K562 (cell line): ENCODE data around the gene PDZK1IP1. TPM values are rescaled to one million over a fixed set of nuclear protein-coding genes. Genes with fewer than 3 reads are reported as not detected.

ENCODE experiments used
- E2F1 ChIP-seq: sonication (generic); formaldehyde crosslinking; IDR thresholded peaks from 2 replicates; pipeline ENCODE4 v1.8.1; 2023; ENCODE audit warnings: mild to moderate bottlenecking, missing genetic modification reagents, moderate library complexity
- E2F8 ChIP-seq: fragments of 450-650 bp; IDR thresholded peaks from 2 replicates; pipeline ENCODE4 v1.7.1; 2018; ENCODE audit warnings: mild to moderate bottlenecking, low read depth; ENCODE audit not compliant: partially characterized antibody
- FOXO4 ChIP-seq: fragments of 450-650 bp; formaldehyde crosslinking; IDR thresholded peaks from 2 replicates; pipeline ENCODE4 v1.4.0; 2020; ENCODE audit warnings: mild to moderate bottlenecking, moderate library complexity
- GABPB1 ChIP-seq: sonication (generic); formaldehyde crosslinking; IDR thresholded peaks from 2 replicates; pipeline ENCODE4 v1.8.0; 2022; ENCODE audit warnings: mild to moderate bottlenecking, missing genetic modification reagents
- KAT8 ChIP-seq: fragments of 450-650 bp; IDR thresholded peaks from 2 replicates; pipeline ENCODE4 v1.6.1; 2016; ENCODE audit warnings: low read depth, mild to moderate bottlenecking
- NEUROD1 ChIP-seq: fragments of 150-350 bp; IDR thresholded peaks from 2 replicates; pipeline ENCODE4 v1.6.1; 2014; ENCODE audit warnings: borderline replicate concordance, low read length, low read depth; ENCODE audit not compliant: partially characterized antibody
- NFE2L1 ChIP-seq: fragments of 450-650 bp; IDR thresholded peaks from 2 replicates; pipeline ENCODE4 v1.6.1; 2016; ENCODE audit warnings: missing genetic modification characterization, low read depth, mild to moderate bottlenecking, missing compliant biosample characterization, moderate library complexity, borderline replicate concordance
- NR2C1 ChIP-seq, 2 experiments: fragments of 450-650 bp; IDR thresholded peaks; 2 replicates each; pipeline ENCODE4 v1.6.1; 2017; ENCODE audit warnings: mild to moderate bottlenecking in 2 of 2, antibody characterized with exemption in 1 of 2, inconsistent platforms in 1 of 2, missing compliant biosample characterization in 1 of 2, missing genetic modification characterization in 1 of 2
- RBM39 ChIP-seq: fragments of 200-400 bp; formaldehyde crosslinking; optimal IDR thresholded peaks from 2 replicates; pipeline ENCODE3; 2018; ENCODE audit warnings: low read depth, low read length
- SLC30A9 ChIP-seq: fragments of 250-450 bp; sonication (Bioruptor Pico); IDR thresholded peaks from 2 replicates; pipeline ENCODE4 v1.8.0; 2022; ENCODE audit warnings: mild to moderate bottlenecking, moderate library complexity
- SRF ChIP-seq, 2 experiments: fragments of 250-450, 450-650 bp in 1 of 2; sonication (Bioruptor Pico) in 1 of 2; sonication (generic) in 1 of 2; formaldehyde crosslinking; IDR thresholded peaks; 2 replicates each; pipeline versions ENCODE4 v1.5.0 to v1.5.1; 2020 to 2022; ENCODE audit warnings: mild to moderate bottlenecking in 1 of 2, missing genetic modification reagents in 1 of 2
- TBL1XR1 ChIP-seq, 2 experiments: IDR thresholded peaks; 2 replicates each; pipeline ENCODE4 v1.6.1; 2012; ENCODE audit warnings: improper control_type of control experiment in 2 of 2, low read length in 2 of 2, mild to moderate bottlenecking in 1 of 2
- THRAP3 ChIP-seq: fragments of 450-650 bp; IDR thresholded peaks from 2 replicates; pipeline ENCODE4 v1.6.1; 2016; ENCODE audit warnings: mild to moderate bottlenecking, inconsistent platforms, borderline replicate concordance
- TRIM28 ChIP-seq: fragments of 450-650 bp; IDR thresholded peaks from 2 replicates; pipeline ENCODE4 v1.6.1; 2017
- ZBTB17 ChIP-seq: fragments of 450-650 bp; formaldehyde crosslinking; IDR thresholded peaks from 2 replicates; pipeline ENCODE4 v1.4.0; 2020; ENCODE audit warnings: mild to moderate bottlenecking
- ZNF175 ChIP-seq: fragments of 200-800 bp; sonication (Bioruptor generic); IDR thresholded peaks from 2 replicates; pipeline ENCODE4 v1.6.1; 2016; ENCODE audit warnings: low read depth, mild to moderate bottlenecking, missing genetic modification characterization, missing compliant biosample characterization
- ZNF561 ChIP-seq: fragments of 450-650 bp; formaldehyde crosslinking; conservative IDR thresholded peaks from 2 replicates; pipeline ENCODE4 v1.4.0; 2020; ENCODE audit warnings: mild to moderate bottlenecking, moderate library complexity
- ZNF589 ChIP-seq: fragments of 200-800 bp; sonication (Bioruptor generic); IDR thresholded peaks from 2 replicates; pipeline ENCODE4 v1.6.1; 2016; ENCODE audit warnings: low read depth, missing genetic modification characterization, missing compliant biosample characterization
- ZNF639 ChIP-seq, 2 experiments: fragments of 200-800 bp in 1 of 2; sonication (Bioruptor generic) in 1 of 2; sonication (generic) in 1 of 2; formaldehyde crosslinking in 1 of 2; IDR thresholded peaks in 1 of 2; conservative IDR thresholded peaks in 1 of 2; 2 replicates each; pipeline versions ENCODE4 v1.5.0 to v1.6.1; 2016 to 2020; ENCODE audit warnings: missing compliant biosample characterization in 1 of 2, missing genetic modification characterization in 1 of 2, missing genetic modification reagents in 1 of 2
- polyA plus RNA-seq, 8 experiments: library from polyadenylated mRNA; depleted of rRNA in 4 of 8; stranded (reverse) in 5 of 8; unstranded in 3 of 8; fragments of >200 nt; fragmentation: Nextera tagmentation in 2 of 8; fragmentation: Illumina TruSeq in 1 of 8; extraction: Ambion mirVana in 2 of 8; extraction: Trizol in 1 of 8; gene quantifications; 2 replicates each; pipeline versions ENCODE4 v1.2.1 to v1.2.3, GENCODE V29; 2011 to 2014; ENCODE audit warnings: inconsistent platforms in 1 of 8, missing spikeins in 1 of 8
- total RNA-seq, 7 experiments: library from RNA; depleted of rRNA in 6 of 7; stranded (reverse); fragments of >200 nt in 6 of 7; fragmentation: Illumina TruSeq in 2 of 7; extraction: Trizol in 2 of 7; gene quantifications; 2 replicates each; pipeline versions ENCODE4 v1.2.1 to v1.2.3, GENCODE V29; 2011 to 2021; ENCODE audit warnings: low replicate concordance in 1 of 7

Gene PDZK1IP1
- total and polyA plus RNA-seq, 9 of the 15 experiments (the other 6 are each of a cell fraction or from before 2014, with no cell fraction given): 0.17 to 0.68 (median 0.53) TPM; not detected in 2

GRCh38 chr1:47181095-47181954 lies 8.5 kb downstream of the PDZK1IP1 start (continued):
- TF ChIP-seq E2F8: no peak
- TF ChIP-seq ZNF589 (CRISPR knock-in tag): peak; percentile 100
- TF ChIP-seq RBM39: peak; percentile 78
- TF ChIP-seq GABPB1 (CRISPR knock-in tag): peak; percentile 69; the same call in 1 of the 2 replicates
- TF ChIP-seq TRIM28: peak; percentile 91
- peak in 1 of 2 experiments; percentile 51; a peak in 2 of 4 replicates for TF ChIP-seq SRF (CRISPR knock-in tag; IDR thresholded peaks at IDR 0.05)
- peak in 1 of 2 experiments; percentile 98; a peak in 2 of 4 replicates for TF ChIP-seq ZNF639 (CRISPR knock-in tag; conservative IDR thresholded peaks at IDR 0.05 in 1 of 2, IDR thresholded peaks at IDR 0.05 in 1 of 2)
- TF ChIP-seq SLC30A9: no peak
- TF ChIP-seq THRAP3: no peak
- TF ChIP-seq ZBTB17 (CRISPR knock-in tag): peak; percentile 95
- TF ChIP-seq FOXO4 (CRISPR knock-in tag): peak; percentile 90
- no peak for TF ChIP-seq KAT8
- peak; percentile 35; the same call in 1 of the 2 replicates for TF ChIP-seq E2F1 (CRISPR knock-in tag)
- TF ChIP-seq NFE2L1 (tag): no peak
- peak; percentile 99 for TF ChIP-seq TBL1XR1 (IDR thresholded peaks at IDR 0.05; ENCODE audit: low read length in 2 of 2)
- TF ChIP-seq ZNF561 (CRISPR knock-in tag): peak; percentile 81
- TF ChIP-seq NEUROD1: peak; percentile 99
- TF ChIP-seq NR2C1 (IDR thresholded peaks at IDR 0.05): peak; percentile 77
- peak; percentile 90 for TF ChIP-seq NR2C1 (tag; IDR thresholded peaks at IDR 0.05)
- TF ChIP-seq ZNF175 (CRISPR knock-in tag): peak; percentile 99
